Retinal pigment epithelial cell (primary cell): Measurements from ENCODE around the gene DHRS3.

Source experiments
- DNase-seq: peaks from one replicate; pipeline ENCODE4 v3.0.0-alpha.2; 2010; ENCODE audit warnings: low read depth
- H3K4me3 ChIP-seq: 2 replicates; pipeline ENCODE4 v1.5.1; 2011; ENCODE audit warnings: mild to moderate bottlenecking, low read length, control low read depth, moderate library complexity
- TF ChIP-seq, protein P1 (sequence below): conservative IDR thresholded peaks from 2 replicates; pipeline ENCODE4 v1.5.1; 2011; ENCODE audit warnings: low read depth, low read length, control low read depth, inconsistent platforms

The DHRS3 gene

DNA sequence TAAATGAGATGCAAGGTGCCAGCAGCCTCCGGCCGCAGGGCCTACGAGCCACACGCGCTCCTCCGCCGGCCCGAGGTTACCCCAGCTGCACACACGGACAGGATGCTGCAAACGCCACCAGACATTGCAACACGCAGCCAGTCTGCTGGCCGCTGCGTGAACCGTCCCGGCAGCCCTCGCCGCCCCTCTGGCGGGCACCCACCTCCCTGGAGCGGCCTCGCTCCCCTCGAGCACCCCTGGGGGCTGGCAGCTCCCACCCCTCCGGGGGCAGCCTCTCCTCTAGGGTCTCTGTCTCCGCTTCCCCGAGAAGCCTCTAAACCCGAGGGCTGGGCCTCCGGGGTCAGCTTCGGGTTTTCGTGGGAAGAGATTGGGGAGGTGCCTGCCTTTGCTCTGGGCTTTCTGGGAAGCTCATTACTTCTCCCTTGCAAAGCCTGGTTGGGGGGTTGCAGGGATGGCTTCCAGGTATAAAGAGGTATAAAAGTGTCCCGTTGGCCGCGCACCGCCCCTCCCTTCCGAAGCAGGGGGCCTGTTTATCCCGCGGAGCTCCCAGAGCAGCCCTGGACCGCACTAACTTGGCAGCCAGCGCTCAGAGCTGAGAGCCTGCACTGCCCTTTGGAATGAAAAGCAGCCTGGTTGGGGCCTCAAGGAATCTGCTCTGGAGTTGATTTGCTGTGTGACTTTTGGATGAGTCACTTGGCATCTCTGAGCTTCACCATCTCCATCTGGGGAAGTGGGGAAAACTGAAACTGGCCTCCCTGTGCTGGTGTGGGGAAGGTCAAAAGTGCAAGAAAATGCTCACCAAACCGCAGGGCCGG, 21.8 kb downstream of the DHRS3 start:
- peak; percentile 97 for DNase-seq
- H3K4me3 ChIP-seq: peak overlapping the region; percentile 25

DNA sequence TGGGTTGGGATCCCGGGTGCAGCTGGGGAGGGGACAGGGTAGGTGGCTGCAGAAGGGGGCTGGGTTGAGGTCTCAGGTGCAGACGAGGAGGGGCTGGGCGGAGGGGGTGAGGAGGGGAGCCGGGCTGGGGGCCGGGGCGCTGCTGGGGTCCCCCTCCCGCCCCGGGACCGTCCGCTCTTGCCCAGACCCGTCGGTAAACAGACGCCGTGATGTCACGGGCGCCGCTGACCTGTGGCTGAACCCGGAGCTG, 22.3 kb downstream of the DHRS3 start:
- H3K4me3 ChIP-seq: peak overlapping the region; percentile 44
- no peak for DNase-seq
- TF ChIP-seq, protein P1, sequence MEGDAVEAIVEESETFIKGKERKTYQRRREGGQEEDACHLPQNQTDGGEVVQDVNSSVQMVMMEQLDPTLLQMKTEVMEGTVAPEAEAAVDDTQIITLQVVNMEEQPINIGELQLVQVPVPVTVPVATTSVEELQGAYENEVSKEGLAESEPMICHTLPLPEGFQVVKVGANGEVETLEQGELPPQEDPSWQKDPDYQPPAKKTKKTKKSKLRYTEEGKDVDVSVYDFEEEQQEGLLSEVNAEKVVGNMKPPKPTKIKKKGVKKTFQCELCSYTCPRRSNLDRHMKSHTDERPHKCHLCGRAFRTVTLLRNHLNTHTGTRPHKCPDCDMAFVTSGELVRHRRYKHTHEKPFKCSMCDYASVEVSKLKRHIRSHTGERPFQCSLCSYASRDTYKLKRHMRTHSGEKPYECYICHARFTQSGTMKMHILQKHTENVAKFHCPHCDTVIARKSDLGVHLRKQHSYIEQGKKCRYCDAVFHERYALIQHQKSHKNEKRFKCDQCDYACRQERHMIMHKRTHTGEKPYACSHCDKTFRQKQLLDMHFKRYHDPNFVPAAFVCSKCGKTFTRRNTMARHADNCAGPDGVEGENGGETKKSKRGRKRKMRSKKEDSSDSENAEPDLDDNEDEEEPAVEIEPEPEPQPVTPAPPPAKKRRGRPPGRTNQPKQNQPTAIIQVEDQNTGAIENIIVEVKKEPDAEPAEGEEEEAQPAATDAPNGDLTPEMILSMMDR: no peak

More for the DNA sequence above, 21.8 kb downstream of the DHRS3 start:
- TF ChIP-seq, protein P1: no peak

GRCh38 chr1:12594966-12595756, 22.8 kb downstream of the DHRS3 start:
- peak; percentile 79 for DNase-seq
- H3K4me3 ChIP-seq: peak overlapping the region; percentile 44
- TF ChIP-seq, protein P1: no peak

DNA sequence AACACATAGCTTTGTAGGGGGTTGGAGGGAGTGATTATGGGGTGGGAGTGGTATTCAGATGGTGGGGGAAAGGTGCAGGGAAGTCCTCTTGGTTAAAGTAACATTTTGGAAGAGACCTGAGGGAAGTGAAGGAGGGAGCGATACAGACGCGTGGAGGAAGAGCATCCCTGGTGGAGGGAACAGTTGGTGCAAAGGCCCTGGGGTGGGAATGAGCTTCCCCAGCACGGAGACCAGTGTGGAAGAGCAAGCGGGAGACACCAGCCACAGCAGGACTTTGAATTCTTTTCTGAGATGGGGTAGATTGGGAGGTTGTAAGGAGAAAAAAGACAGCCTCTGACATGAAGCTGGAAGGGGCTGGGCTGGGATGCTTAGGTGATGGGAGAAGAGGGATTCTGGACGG, 23.5 kb downstream of the DHRS3 start:
- TF ChIP-seq, protein P1: no peak
- peak overlapping the region; percentile 31 for H3K4me3 ChIP-seq
- DNase-seq: no peak

- no peak for DNase-seq
- TF ChIP-seq, protein P1: no peak
- H3K4me3 ChIP-seq: no peak overlapping the region
Observed at GRCh38 chr1:12593621-12594066, 24.4 kb downstream of the DHRS3 start.

DNA sequence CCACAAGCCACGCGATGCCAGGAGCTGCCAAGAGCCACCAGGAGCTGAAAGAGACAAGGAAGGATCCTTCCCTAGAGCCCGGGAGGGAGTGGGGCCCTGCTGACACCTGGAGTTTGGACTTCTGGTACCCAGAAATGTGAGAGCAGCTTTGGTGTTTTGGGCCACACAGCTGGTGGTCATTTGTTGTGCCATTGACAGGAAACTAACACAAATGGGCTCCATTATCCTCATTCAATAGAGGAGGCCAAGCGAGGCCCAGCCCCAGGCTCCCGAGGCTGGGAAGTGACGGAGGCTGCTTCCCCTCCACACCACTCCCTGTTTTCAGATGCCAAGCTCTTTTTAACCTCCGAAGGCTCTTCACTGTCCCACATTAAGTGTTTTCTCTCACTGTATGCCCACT, 25.5 kb downstream of the DHRS3 start:
- DNase-seq: no peak
- TF ChIP-seq, protein P1: no peak
- H3K4me3 ChIP-seq: no peak overlapping the region
